Choroid plexus epithelial cell (primary cell): Measurements from ENCODE around the gene ENTREP1.
A peak's percentile ranks its signal among the peaks of the same experiment; 100 is the strongest.

Experiments used
- DNase-seq: peaks from one replicate; pipeline ENCODE4 v3.0.0-alpha.2; 2010; ENCODE audit warnings: low read depth
- H3K4me3 ChIP-seq: 2 replicates; pipeline ENCODE4 v1.5.1; 2011; ENCODE audit warnings: low read depth, mild to moderate bottlenecking, control low read depth, low read length, moderate library complexity
- TF ChIP-seq, protein P1 (sequence below): conservative IDR thresholded peaks from 2 replicates; pipeline ENCODE4 v1.5.1; 2011; ENCODE audit warnings: low read depth, mild to moderate bottlenecking, control low read depth, inconsistent platforms, low read length, moderate library complexity

ENTREP1 gene

DNA sequence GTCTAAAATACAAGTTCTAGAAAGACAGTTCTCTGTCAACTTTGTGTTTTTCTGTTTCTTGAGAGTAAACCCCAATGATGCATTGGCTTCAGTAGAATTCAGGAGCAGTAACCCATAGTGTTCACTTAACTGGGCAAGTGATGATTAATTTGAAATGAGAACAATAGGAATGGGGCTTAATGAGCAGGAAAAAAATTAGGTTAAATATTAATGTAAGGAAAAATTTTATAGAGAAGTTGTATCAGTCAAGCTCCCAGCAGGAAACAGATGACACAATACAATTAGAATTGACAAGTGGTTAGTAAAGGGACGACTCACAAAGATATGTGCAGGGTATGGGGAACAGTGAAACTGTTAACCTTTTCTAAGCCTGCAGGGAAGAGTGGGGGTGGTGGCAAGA lies 38.2 kb downstream of the ENTREP1 start:
- TF ChIP-seq, protein P1, sequence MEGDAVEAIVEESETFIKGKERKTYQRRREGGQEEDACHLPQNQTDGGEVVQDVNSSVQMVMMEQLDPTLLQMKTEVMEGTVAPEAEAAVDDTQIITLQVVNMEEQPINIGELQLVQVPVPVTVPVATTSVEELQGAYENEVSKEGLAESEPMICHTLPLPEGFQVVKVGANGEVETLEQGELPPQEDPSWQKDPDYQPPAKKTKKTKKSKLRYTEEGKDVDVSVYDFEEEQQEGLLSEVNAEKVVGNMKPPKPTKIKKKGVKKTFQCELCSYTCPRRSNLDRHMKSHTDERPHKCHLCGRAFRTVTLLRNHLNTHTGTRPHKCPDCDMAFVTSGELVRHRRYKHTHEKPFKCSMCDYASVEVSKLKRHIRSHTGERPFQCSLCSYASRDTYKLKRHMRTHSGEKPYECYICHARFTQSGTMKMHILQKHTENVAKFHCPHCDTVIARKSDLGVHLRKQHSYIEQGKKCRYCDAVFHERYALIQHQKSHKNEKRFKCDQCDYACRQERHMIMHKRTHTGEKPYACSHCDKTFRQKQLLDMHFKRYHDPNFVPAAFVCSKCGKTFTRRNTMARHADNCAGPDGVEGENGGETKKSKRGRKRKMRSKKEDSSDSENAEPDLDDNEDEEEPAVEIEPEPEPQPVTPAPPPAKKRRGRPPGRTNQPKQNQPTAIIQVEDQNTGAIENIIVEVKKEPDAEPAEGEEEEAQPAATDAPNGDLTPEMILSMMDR, result no peak
- H3K4me3 ChIP-seq, result no peak overlapping the region
- DNase-seq, result no peak

DNA sequence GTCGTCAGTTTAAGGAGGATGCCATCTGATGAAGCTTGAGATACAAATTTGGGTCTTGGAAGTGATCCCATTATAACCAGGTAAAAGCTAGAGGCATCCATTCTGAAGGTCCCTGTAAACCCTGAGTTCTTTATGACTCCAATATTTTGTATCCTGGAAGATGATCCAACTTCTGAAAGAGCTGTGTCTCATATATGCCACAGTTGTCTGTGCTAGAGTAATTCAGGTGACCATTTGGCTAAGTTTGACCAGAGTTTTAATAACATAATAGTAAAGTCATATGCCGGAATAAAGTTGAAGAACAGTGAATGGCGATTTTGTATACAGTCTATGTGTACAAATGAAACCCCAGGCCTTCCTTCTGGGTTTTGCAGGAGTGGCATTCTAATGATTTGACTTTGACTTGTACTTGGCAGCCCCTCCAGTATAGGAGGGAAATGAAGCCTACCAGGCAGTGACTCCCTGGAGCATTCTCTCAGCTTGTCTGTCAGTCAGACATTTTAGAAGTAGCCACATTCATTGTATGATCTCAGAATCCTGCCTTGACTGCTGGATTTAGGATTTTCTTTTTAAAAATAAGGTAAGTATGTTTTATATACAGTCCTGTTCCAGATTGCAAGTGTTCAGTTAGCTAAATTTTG lies 39.6 kb downstream of the ENTREP1 start:
- H3K4me3 ChIP-seq, result no peak overlapping the region
- no peak for DNase-seq
- TF ChIP-seq, protein P1, result no peak

DNA sequence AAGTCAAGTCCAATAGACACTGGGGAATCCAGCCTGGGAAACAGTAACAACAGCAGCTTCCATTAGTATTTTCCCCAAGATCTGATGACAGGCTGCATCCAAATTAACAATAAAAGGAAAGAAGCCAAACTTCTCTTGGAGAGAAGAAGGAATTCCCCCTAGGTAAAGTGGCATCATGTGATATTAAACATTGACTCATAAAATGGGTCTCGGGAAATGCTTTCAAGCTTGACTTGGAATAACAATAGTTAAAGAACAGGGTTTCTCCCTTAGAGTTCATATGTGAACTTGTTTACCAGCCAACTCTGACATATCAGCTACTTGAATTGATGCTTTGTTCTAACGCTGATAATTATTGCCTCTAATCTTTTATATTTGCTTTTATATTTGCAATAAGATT lies 45.4 kb downstream of the ENTREP1 start:
- no peak overlapping the region for H3K4me3 ChIP-seq
- no peak for DNase-seq
- TF ChIP-seq, protein P1, result no peak

DNA sequence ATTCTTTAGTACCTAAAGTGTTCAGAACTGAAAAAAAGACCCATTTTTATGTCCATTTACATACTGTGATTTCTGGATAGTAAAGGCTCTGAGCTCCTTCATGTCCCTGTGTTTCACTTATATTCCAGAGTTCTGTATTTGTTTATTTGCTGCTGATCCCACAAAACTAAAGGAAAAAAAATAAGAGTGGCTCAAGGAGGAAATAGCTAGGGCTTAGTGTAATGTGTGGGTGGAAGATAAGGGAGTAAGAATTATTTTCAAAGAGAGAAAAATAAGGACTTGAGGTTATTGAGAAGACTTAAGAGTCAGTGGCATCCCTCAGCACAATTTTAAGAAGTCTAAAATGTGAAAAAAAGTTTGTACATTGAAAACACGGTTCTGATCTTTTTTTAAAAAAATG lies 46.0 kb downstream of the ENTREP1 start:
- TF ChIP-seq, protein P1, result no peak
- DNase-seq, result peak; percentile 38
- H3K4me3 ChIP-seq, result no peak overlapping the region

DNA sequence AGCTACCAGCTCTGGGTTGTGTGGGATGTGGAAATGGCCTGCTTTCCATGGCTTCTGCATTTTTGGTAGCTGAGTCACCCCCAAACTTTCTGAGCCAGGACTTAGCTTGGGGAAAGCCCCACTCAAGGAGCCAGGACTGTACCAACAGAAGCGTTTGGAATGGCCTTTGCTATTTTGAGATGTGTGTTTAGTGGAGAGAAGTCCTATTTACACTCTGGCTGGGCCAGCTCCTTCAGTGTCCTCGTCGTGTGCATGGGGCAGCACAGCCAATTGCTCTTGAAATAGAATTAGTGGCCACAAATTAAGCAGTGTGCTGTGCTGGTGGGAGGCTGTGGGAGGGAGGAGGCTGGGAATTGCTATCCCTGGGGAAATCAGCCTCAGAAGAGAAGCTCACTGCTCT lies 51.6 kb downstream of the ENTREP1 start:
- TF ChIP-seq, protein P1, result no peak
- H3K4me3 ChIP-seq, result no peak overlapping the region

DNA sequence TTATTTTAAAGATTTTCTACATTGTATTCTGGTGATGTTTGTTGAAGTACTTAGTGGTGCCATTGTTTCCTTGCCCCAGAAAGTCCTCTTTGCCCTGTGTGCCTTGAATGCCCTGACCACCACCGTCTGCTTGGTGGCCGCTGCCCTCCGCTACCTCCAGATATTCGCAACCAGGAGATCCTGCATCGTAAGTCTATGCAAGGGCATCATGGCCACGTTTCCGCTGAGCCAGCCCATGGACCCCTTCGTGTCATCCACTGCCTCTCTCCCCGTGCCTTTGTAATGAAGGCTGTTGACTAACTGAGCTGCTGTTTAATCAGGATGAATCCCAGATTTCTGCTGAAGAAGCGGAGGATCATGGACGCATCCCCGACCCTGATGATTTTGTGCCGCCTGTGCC lies 52.3 kb downstream of the ENTREP1 start:
- H3K4me3 ChIP-seq, result no peak overlapping the region
- TF ChIP-seq, protein P1, result no peak
- DNase-seq, result no peak

More for the DNA sequence above, 51.6 kb downstream of the ENTREP1 start:
- peak; percentile 82 for DNase-seq

DNA sequence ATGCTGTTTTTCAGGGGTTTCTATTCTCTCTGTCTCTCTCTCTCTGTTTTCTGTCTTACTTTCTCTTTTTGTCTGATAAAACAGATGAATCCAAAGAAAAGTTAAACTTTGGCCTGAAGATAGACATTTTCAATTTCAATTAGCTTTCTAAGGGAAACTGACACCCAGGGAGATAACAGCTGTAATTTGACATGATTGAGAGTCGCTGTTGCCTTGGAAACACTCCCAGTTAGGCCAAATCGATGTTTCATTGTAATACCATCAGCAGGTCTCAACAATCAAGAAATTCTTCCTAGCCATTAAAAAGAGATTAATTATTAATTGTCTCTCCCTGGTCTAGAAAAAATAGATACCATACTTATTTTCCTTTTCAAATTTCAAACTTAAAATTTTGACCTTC lies 53.0 kb downstream of the ENTREP1 start:
- TF ChIP-seq, protein P1, result no peak
- no peak overlapping the region for H3K4me3 ChIP-seq
- no peak for DNase-seq
